HG03354 (cell line): ENCODE results near the gene TNNT2.
A peak's percentile ranks its signal among the peaks of the same experiment; 100 is the strongest.

Experiments
- ATAC-seq: cut with Tn5 transposase; IDR thresholded peaks from one replicate; pipeline ENCODE4 v1.9.1; 2021; ENCODE audit warnings: mild to moderate bottlenecking; ENCODE audit not compliant: unreplicated experiment, poor library complexity, severe bottlenecking

The TNNT2 gene

GRCh38 chr1:201377611-201378092 lies at the start of gene TNNT2:
TSS of gene TNNT2 (minus strand) at chr1:201377680. CDS start at chr1:201373254, 4,426 bp downstream.
- ATAC-seq = no peak

GRCh38 chr1:201426479-201427310 lies 49.2 kb upstream of the TNNT2 start:
- ATAC-seq = no peak

GRCh38 chr1:201424146-201424545 lies 46.7 kb upstream of the TNNT2 start:
- no peak for ATAC-seq

DNA sequence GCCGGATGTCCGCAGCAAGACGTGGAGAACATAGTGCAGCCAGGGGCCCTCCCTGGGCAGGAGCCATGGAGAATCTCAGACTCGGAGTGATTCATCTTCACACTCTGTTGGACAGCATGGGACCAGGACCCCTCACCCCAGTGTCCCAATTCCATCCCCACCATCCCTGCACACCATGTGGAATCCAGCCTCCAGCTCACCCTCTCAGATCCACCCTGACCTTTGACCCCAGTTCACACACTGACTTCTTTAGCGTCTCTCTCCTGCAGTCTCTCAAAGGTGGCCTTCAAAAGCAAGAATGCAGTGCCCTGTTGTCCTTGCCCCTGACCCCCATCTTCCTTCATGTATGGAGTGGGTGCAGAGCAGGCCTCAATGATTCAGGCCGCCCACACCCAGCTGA lies 46.2 kb upstream of the TNNT2 start:
- ATAC-seq = no peak

DNA sequence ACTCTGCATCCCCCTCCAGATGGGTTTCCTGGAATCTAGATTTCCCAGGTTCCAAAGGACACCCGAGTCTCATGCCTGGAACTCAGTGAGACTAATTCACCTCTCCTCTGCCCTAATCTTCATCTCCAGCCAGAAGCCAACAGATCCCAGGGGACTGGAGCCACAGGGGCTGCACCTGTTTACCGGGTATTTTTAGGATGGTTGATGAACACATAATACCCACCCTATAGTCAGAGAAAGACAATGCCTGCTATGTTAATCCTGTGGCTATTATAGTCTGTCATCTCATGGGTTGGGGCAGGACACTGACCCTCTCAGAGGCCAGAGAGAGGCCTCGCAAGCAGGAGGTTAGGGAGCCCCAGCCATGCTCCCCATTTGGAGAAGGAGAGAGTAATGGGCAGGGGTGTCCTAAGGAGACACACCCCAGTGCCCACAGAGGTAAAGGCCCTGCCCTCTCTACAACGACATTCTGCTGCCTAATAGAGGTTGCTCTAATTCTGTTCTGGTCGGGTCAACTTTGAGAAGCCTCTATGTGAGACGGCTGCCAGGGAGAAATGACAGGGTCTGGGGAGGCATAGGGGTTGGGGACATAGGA lies 45.1 kb upstream of the TNNT2 start:
- no peak for ATAC-seq

DNA sequence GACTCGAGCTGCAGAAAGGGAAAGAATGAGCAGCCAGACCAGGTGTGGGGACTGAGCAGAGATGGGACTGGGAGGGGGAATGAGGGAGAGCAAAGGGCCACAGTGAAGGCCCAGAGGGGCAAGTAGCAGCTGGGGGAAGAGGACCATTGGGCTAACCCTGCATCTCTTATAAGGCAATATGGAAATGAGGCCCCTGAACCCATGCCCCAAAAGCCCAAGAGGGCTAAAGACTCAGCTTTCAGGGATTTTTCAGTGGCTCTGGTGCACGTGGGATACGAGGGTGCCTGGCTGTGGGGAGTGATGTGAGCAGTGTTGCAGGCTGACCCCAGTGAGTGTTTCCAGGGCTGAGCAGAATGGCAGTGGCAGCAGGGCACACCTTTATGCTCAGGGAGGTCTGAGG lies 44.5 kb upstream of the TNNT2 start:
- ATAC-seq = no peak

- no peak for ATAC-seq
Measured at GRCh38 chr1:201421041-201421440, 43.6 kb upstream of the TNNT2 start.

DNA sequence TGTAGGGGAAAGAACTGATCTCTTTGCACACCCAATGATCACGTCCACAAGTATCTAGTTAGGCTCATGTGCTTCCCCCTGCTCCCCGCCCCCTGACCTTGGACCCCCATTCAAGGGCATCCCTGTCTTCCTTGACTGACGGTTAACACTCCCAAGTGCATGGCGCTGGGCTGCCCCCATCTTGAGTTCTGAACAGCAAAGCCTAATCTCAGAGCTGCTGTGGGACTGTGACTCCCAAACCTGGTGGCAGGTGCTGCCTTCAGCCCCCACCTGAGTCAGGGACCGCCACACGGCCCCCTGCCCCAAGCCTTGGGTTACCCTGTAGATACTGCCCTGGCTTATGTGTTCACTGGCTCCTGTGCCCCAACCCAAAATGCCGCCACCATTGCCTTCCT lies 43.1 kb upstream of the TNNT2 start:
- no peak for ATAC-seq

GRCh38 chr1:201419746-201420607 lies 42.5 kb upstream of the TNNT2 start:
- no peak for ATAC-seq

DNA sequence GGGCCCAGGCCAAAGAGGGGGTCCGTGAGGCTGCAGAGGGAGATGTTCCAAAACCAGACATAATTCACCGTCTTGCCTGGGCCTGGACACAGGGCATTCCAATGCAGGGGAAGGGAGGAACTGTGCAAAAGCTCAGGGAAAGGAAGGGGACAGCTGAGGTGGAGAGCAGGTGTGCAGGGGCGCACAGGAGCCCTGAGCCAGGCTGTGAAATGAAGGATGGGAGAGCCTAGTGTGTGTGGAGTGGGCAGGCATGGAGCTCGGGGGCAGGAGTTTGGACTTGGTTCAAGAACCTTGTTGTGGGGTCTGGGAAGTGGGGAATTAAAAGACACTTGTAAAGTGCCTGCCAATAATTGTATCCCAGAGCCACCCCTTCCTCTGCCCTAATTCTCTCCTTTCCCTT lies 41.8 kb upstream of the TNNT2 start:
- ATAC-seq = no peak

DNA sequence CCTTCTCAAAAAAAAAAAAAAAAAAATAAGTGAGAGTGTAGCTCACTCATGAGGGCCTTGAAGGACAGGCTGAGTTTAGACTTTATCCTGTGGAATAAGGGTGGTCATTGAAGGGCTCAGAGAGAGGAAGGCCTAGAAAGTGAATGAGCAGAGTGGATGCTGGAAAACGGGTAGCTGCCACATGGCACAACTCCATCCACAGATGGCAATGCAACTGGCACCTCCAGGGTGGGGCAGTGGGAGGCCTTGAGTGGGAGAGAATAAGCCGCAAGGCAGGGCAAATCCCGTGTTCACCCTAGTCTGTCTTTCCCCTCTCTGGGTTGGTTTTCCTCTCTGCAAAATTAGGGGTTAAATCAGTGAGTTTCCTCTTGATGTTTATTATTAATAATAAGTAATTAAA lies 41.0 kb upstream of the TNNT2 start:
- no peak for ATAC-seq

GRCh38 chr1:201414051-201414738 lies 36.7 kb upstream of the TNNT2 start:
- no peak for ATAC-seq

- no peak for ATAC-seq
Measured at GRCh38 chr1:201411292-201411691, 33.8 kb upstream of the TNNT2 start.

GRCh38 chr1:201409440-201409839 lies 32.0 kb upstream of the TNNT2 start:
- no peak for ATAC-seq

DNA sequence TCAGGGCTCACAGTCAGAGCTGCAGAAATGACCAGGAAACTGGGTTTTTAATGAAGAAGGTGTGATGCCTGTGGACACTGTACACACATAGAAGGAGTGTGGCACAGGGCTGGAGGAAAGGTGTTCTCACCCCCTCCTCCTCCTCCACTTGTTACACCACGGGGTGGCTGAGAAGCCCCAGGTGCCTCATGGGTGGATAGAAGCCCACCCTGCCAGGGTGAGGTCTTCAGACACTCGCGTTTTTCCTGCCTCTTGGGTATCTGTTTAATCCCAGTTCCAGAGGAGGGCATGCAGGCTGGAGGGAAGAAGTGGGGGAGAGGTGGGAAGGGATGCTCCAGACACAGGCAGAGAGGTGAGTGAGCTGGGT lies 31.3 kb upstream of the TNNT2 start:
- no peak for ATAC-seq

DNA sequence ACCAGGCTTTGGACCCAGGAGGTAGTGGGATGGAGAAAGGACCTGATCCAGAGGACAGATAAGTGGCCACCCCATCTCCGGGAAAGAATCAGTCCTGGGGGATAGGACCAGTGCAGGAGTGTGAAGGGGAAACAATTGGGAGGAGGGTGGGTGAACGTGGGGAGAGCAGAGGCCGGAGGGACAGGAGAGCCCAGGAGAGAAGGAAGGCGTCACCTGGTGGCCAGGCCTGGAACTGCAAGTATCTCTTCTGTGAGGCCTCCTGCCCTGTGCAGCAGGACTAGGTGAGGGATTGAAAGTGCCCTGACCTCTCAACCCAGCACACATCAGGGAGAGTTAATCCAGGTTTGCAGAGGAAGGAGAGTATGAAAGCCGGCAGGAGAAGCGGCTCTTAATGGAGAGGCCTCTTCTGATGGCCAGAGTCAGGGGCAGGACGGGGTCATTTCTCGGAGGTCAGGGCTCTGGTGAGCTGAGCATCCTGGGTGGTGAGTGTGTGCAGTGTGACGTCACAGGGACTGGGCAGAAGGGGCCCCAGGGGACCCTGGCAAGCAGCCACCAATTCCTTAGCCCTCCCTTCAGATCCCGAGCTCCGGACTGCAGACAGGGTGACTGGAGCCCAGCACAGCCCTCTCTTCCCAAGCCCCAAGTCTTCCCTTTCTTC lies 30.8 kb upstream of the TNNT2 start:
- ATAC-seq = peak; percentile 61

GRCh38 chr1:201406831-201407406 lies 29.4 kb upstream of the TNNT2 start:
- no peak for ATAC-seq

DNA sequence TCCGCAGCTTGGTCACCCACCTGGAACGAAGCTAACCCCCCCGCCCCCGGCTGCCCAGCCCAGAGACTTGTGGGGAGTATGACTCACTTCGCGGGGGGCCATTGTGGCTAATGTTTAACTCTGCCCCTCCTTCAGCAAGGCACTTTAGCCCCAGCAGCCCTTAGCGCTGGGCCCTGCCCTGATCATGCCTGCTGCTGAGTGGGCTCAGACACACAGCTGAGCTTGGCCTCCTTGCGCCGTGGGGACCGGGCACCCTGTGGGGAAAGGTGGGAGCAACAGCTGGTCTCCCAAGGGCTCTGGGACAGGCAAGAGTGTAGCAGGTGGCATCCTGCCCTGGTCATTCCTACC lies 28.0 kb upstream of the TNNT2 start:
- ATAC-seq = no peak
